HL-60/S4 (cell line): ENCODE measurements around the gene MAST2.
"Not testable (repeated sequence)": the region's sequence is repeated elsewhere in the genome, so short reads cannot be mapped to it uniquely, and the experiment has no call there.

Experiments used
- in situ Hi-C: fragments of 300-500 bp; cut with MboI; formaldehyde crosslinking; loops from 2 replicates; pipeline ENCODE4 v1.14.3; 2022; ENCODE audit warnings: low sequenced_read_pairs

Gene MAST2

DNA sequence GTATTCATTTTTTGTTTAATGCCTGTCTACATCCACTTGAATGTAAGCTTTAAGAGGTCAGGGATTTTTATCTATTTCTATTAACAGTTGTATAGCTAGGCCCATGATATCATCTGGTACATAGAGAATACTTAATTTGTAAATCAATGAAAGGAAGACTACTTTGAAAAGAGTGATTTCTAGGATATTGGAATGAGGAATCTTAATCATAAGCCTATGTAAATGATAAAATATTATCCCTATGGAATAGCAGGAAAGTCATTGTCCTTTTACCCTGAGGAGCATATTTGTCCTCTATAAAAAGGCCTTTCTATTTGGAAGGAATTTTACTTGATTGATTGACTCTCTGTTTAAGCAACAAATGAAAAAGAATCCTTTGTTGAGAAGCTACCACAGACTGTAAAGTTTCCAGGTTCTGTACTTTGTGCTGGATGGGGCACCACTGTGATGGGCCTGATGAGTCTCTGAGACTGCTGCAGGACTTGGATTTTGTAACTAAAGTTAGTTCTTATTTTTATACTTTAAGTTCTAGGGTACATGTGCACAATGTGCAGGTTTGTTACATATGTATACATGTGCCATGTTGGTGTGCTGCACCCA lies 53.8 kb downstream of the MAST2 start:
- in situ Hi-C loops: no loop called here

DNA sequence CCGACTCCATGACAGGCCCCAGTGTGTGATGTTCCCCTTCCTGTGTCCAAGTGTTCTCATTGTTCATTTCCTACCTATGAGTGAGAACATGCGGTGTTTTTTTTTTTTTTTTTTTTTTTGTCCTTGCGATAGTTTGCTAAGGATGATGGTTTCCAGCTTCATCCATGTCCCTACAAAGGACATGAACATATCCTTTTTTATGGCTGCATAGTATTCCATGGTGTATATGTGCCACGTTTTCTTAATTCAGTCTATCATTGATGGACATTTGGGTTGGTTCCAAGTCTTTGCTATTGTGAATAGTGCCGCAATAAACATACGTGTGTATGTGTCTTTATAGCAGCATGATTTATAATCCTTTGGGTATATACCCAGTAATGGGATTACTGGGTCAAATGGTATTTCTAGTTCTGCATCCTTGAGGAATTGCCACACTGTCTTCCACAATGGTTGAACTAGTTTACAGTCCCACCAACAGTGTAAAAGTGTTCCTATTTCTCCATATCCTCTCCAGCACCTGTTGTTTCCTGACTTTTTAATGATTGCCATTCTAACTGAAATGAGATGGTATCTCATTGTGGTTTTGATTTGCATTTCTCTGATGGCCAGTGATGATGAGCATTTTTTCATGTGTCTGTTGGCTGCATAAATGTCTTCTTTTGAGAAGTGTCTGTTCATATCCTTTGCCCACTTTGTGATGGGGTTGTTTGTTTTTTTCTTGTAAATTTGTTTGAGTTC lies 54.5 kb downstream of the MAST2 start:
- in situ Hi-C loops: not testable (repeated sequence)

DNA sequence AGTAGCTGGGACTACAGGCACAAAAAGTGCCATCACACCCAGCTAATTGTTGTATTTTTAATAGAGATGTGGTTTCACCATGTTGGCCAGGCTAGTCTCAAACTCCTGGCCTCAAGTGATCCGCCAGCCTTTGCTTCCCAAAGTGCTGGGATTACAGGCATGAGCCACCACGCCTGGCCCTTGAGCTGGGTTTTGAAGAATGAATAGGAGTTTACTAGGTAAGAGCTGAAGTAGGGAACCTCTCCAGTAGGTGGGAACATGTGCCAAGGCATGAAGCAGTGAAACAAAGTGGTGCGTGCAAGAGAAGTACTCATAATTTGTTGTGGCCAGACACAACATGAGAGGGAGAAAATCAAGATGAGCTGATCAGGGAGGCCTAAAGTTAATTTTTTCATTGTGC lies 55.8 kb downstream of the MAST2 start:
- in situ Hi-C loops: no loop called here

DNA sequence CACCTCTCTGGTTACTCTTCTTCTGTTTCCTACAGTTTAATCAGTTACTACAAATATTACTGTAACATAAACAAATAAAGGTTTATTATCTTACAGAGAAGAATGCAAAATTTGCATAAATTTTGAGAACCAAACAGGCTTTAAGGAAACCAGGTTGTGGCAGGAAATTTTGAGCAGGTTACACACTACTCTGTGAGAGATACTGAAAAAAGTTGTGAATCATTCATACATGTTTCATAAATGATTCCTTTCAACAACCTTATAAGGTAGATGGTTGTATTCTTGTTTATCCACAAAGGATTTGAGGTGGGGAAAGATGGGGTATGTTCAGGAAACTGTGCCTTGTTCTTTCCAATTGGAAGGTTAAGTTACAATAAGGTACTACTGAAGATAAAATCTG lies 58.6 kb downstream of the MAST2 start:
- in situ Hi-C loops: no loop called here

DNA sequence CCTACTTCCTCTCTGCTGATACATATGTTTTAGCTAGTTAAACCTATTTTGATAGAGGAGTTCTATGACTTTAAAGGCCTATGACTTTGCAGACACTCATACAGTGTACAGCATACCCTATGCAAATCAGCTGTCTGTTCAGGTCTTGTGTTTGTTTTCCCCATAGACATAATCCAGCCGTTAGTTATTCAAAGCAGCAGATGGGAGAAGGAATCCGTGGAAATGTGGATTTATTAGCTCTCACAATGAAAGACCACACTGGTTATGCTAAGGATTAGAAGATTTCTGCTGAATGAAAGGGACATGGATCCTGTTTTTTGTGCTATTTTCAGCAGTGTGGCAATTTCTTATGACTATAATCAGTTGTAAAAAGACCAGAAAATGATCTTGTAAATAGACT lies 59.8 kb downstream of the MAST2 start:
- in situ Hi-C loops: no loop called here

DNA sequence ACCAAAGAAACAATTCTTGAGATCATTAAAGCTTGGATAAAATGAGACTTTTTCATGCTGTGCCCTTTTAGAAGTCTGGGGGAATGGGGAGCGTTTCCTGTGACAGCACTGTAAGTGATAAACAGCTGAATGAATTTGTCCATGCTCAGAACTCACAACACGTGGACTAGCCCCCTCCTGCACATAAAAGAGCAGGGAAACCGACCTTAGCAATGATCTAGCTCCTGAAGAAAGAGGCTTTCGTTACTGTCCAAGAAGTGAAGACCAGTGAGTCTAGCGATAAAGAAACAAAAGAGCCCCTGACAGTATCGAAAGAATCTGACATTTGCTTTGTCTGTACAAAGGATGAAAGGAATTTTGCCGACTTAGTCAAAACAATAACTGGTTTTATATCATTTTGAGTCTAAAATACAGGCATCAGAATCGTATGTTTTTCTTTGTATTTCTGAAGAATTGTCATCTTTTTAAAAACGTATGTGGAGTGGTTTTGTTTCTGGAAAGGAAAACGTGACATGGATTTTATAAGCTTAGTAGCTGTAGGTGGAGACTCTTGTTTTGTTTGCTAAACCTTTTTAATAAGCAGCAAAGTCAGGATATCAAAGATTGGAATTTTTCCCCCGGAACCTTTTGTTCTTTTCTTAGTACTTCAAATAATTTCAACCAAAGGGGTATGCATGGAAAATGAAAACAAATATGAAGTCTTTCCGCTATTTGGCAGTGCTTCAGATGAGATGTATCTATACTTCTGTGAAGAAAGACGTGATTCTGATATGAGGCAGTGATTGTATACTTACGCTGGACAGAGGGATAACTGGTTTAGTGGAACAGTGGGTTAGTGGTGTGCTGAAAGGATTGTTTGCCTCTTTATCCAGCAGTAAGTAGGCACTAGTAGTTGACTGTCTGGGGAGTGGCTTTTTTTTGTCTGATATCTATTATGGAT lies 61.0 kb downstream of the MAST2 start:
- in situ Hi-C loops: no loop called here

DNA sequence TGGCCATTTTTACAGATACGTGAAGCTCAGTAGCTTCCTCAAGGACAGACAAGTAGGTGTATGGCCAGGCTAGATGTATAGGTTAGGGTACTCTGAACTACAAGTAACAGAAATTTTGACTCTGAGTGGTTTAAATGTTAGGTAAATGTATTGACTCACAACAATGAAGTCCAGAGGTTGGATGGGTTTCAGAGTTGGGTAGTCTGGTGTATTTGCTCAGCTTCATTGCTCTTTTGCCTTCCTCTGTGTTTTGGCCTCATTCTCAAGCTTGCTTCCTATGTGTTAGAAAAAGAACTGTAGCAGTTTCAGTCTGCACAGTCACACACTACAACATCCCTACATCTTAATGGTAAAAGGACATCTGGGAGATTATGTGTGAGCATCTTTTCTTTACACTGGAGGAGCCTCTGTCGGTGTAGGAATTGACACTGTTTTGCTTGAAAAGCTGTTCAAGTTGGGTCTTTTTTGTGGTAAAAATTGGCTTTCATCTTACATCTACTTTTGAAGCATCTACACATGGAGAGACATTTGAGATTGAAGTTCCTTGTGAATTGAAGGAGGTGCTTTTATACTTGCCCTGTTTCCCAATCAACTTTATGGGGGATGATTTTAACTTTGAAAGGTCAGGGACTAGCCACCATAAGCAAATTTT lies 64.4 kb downstream of the MAST2 start:
- in situ Hi-C loops: no loop called here

DNA sequence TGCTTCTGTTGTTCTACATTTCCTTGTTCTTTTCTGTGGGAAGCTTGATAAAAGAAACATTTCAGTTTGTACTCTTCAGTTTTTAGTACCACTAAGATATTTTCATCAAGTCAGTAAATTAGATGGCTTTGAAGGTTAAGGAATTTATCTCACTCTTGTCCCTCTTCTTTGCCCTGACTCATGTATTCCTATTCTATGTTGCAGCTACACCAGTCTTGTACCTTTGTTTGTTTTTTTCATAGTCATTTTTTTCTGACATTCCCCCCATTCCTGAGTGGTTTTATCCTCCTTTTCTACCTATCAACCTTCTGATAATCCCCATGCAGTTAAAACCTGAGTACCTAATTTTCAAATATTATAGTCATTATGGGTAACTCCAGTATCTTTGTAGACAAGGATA lies 65.4 kb downstream of the MAST2 start:
- in situ Hi-C loops: no loop called here

DNA sequence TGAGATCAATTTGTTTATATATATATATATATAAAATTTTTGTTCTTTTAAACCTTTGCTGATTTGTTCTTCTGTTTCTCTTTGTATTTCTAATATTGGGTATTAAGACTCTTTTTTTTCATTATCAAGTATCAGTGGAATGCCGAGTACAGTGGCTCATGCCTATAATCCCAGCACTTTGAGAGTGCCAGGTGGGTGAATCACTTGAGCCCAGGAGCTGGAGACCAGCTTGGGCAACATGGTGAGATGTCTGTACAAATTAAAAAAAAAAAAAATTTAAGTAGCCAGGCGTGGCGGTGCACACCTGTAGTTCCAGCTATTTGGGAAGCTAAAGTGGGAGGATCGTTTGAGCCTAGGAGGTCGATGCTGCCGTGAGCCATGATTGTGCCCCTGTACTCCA lies 67.1 kb downstream of the MAST2 start:
- in situ Hi-C loops: no loop called here

DNA sequence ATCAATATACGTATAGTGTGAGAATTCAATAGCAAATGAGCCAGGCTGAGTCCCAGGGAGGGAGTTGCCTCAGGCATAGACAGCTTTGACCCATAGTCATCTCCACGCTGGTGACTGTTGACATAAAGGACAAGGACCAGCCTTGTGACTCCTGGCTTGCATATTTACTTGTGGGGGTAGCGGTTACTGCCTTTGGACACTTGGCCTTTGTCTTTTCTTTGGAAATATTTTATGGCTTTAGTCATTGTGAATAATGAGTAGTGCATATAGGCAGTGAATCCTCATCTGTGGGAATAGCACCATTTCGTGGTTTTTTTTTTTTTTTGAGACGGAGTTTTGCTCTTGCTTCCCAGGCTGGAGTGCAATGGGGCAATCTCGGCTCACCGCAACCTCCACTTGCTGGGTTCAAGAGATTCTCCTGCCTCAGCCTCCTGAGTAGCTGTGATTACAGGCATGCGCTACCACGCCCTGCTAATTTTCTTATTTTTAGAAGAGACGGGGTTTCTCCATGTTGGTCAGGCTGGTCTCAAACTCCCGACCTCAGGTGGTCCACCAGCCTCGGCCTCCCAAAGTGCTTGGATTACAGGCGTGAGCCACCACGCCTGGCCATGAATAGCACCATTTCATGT lies 68.9 kb downstream of the MAST2 start:
- in situ Hi-C loops: not testable (repeated sequence)

DNA sequence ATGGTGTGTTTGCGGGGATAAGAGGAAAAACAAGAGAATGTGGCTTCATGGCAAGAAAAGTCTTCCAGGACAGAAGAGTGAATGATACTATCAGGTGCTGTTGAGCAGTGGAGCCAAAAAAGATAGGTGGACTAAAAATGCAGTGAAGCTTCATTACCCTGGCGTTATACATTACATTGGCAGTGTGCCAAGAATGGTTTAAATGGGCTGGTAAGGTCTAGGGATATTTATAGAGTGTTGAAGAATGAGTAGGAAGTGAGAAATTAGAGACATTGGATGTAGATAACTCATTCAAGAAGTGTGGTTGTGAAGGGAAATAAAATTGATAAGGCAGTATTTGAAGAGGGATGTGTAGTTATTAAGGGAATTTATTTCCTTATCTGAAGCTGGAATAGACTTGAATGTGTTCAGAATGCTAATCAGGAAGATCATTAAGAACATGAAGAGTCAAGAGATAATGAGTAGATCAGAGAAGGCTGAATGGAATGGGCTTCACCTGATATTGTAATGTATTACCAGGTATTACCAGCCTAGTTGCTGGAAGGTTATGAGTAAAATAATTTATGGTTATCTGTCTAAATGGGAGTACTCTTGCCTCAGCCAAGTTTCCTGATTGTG lies 72.7 kb downstream of the MAST2 start:
- in situ Hi-C loops: no loop called here

DNA sequence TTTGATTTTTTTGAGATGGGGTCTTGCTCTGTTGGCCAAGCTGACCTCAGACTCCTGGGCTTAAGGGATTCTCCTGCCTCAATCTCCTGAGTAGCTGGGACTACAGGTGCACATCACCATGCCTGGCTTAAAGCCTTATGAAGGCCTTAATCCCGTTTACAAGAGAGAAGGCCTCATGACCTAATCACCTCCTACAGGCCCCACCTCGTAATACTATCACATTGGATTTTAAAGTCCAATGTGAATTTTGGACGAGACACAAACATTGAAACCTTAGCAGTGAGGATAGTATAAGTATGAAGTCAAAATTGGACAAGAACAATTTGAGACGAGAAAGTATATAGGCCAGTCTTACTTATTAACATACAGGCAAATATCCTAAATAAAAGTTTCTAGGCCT lies 73.9 kb downstream of the MAST2 start:
- in situ Hi-C loops: no loop called here

DNA sequence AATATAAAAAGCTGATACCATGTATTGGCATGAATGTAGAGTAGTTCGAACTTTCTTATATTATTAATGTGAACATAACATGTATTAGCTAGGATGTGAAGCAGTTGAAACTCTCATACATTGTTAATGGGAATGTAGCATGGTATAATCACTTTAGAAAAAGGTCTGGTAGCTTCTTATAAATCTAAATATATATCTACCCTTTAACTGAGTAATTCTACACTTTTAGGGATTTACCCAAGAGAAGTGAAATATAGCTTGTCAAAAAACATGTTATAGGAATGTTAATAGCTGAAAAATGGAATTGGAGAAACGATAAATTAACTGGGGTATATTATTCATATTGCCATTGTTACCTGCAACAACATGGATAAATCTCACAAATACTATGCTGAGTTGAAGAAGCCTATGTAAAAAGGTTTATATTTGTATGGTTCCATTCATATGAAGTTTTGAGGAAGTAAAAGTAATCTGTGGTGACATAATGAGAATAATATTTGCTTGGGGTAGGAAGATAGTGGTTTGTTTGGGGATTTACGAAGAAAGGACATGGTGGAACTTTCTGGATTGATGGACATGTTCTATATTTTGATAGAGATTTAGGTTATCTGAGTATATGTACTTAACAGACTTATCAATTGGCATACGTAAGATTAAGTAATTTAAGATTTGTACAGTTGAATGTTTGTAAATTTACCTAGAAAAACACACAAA lies 76.6 kb downstream of the MAST2 start:
- in situ Hi-C loops: no loop called here

DNA sequence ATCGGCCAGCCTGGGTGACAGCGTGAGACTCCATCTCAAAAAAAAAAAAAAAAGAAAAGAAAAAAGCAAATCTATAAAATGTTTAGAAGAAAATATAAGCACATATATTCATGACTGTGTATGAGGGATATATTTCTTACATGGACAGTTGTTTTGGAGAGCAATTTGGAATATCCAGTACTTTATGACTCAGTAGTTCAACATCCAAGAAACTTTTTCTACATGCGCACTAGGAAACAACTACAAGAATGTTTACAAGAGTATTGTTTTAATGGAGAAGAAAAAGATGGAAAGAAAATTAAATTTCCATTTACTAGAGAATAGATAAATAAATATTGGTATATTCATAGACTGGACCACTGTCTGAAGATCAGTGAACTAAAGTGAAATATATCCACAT lies 77.5 kb downstream of the MAST2 start:
- in situ Hi-C loops: no loop called here

DNA sequence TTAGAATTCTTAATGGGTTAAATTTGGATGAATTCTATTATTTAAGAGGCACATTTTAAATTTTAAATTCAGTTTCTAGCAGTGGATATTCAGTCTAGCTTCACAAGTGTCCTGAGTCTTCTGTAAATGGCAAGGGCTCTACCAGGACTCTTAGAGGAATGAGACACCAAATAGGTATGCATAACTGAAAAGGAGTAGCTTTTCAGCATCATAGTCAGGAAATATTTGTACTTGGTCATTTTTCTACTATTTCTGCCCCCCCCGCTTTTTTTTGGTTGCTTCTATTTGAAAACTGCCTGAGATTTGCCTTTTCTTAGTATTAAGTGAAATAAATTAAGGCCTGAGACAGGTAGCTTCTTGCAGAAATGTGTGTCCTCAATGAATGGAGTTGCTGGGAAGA lies 80.2 kb downstream of the MAST2 start:
- in situ Hi-C loops: no loop called here

DNA sequence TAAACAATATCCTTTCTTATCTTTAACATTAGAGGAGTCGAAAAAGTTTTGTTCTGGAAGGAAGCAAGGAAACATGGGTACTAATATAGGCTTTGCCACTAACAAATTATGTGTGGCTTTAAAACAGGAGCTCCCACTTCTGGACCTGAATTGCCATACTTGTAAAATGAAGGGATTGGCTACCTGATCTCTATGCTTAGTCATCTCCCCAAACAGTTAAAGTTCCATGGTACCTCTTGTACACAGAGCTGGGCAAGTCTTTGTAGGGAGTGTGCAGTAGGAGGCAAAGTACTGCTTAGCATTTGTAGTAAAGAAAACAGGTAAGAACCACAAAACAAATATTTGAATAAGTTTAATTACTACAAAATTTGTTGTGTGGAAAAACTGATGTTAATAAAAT lies 81.3 kb downstream of the MAST2 start:
- in situ Hi-C loops: no loop called here

DNA sequence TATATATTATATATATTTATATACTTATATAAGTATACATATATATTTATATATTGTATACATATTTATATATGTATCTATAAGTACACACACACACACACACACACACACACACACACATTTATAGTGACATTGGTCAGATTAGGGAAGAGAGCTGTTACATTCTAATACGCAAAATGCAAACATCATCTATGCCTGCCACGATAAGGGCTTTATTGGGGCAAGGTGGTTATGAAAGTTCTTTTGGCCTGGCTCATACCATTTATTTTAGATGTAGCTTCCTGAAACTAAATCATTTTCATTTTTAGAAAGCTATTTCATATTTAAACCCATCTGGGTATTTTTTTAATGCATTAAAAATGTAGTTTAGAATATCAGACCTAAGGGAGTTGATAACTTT lies 82.8 kb downstream of the MAST2 start:
- in situ Hi-C loops: no loop called here

DNA sequence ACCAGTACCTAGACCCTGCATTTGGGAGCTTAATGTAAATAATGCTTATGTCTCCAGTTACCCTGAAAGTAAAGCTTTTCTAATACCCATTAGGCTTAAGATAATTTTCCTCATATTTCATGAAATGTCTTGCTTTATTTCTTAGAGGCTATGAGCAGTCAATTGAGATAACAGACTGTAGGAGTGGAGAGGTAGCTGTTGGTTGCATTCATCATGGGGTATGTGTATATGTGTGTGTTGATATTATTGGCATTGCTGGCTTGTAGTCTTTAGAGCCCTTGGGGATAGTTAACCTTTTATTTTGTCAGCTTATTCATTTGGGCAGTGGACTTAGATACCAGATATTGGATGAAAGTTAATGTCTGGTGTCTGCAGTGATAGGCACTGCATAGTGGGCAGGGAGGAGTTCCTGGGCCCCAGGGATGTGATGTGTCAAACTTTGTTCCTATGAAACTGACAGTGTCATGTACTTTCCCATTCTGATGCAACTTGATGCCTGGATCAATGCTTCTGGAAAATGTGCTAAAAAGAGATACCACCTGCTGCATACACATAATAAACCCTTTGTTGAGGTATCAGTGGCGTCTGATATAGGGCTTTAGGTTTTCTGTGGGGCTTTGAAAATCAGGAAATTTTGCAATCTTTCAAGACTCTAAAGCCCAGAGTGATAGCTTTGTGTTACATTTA lies 83.9 kb downstream of the MAST2 start:
- in situ Hi-C loops: no loop called here

DNA sequence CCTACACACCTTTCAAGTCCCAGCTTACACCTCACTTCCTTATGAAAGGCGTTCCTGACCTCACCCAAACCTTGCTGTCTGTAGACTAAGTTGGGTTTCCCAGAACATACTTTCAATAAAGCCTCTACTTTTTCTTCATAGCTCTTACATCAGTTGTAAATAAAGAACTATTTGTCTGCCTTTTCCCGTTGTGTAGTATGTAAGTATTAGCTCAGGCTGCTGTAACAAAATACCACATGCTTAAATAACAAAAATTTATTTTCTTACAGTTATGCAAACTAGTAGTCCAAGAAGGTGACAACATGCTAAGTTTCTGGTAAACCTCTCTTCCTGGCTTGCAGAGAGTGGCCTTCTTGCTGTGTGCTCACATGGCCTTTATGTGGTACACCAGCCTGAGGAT lies 86.7 kb downstream of the MAST2 start:
- in situ Hi-C loops: no loop called here
